ENCODE results near the gene CASZ1.

The CASZ1 gene

GRCh38 chr1:10680487-10680886 is 116.0 kb downstream of the CASZ1 start:
- H3K79me2 ChIP-seq (ENCODE audit: insufficient read depth, low read length): peaks cover 6% of the 10 kb centered on the region; the same call in 1 of the 2 replicates
- no peak overlapping the region for H3K9ac ChIP-seq (ENCODE audit: low read depth, low read length)
- no peak for TF ChIP-seq CTCF (IDR thresholded peaks at IDR 0.05; ENCODE audit: borderline replicate concordance, extremely low read depth, low read length, poor library complexity, severe bottlenecking)
- TF ChIP-seq EZH2 (IDR thresholded peaks at IDR 0.05; ENCODE audit: borderline replicate concordance, low read depth, low read length, severe bottlenecking): no peak
- ATAC-seq (ENCODE audit: insufficient read depth, low read depth) (no peak), DNase-seq (no peak)
- H3K27ac ChIP-seq (ENCODE audit: low read length): no peak overlapping the region
- no peak overlapping the region for H3K4me2 ChIP-seq (ENCODE audit: insufficient read depth, low read length)
- H4K20me1 ChIP-seq (ENCODE audit: insufficient read depth, low read length): peaks cover 74% of the 10 kb centered on the region
- no peak overlapping the region for H3K4me3 ChIP-seq (ENCODE audit: low read depth in 1 of 2, low read length in 2 of 2)
- no peaks in the 10 kb centered on the region for H3K36me3 ChIP-seq (ENCODE audit: insufficient read depth, low read length)
- H2AFZ ChIP-seq (ENCODE audit: low read depth, low read length): no peak overlapping the region
- H3K27me3 ChIP-seq (ENCODE audit: insufficient read depth, low read length, poor library complexity): no peaks in the 10 kb centered on the region
- H3K4me1 ChIP-seq (ENCODE audit: insufficient read depth, low read length): peaks cover 4% of the 10 kb centered on the region; the same call in 1 of the 2 replicates
- no peaks in the 10 kb centered on the region for H3K9me3 ChIP-seq (ENCODE audit: insufficient read depth, low read length, severe bottlenecking)

GRCh38 chr1:10679496-10680220 is 116.8 kb downstream of the CASZ1 start:
- Histone ChIP-seq H4K20me1 (ENCODE audit: insufficient read depth, low read length) (peaks cover 74% of the 10 kb centered on the region), H3K4me2 (ENCODE audit: insufficient read depth, low read length) (no peak overlapping the region), H2AFZ (ENCODE audit: low read depth, low read length) (no peak overlapping the region), H3K9ac (ENCODE audit: low read depth, low read length) (no peak overlapping the region), H3K36me3 (ENCODE audit: insufficient read depth, low read length) (no peaks in the 10 kb centered on the region), H3K79me2 (ENCODE audit: insufficient read depth, low read length) (peaks cover 7% of the 10 kb centered on the region; the same call in 1 of the 2 replicates), H3K4me1 (ENCODE audit: insufficient read depth, low read length) (peaks cover 4% of the 10 kb centered on the region; the same call in 1 of the 2 replicates), H3K4me3 (ENCODE audit: low read depth in 1 of 2, low read length in 2 of 2) (no peak overlapping the region), H3K27me3 (ENCODE audit: insufficient read depth, low read length, poor library complexity) (no peaks in the 10 kb centered on the region), H3K9me3 (ENCODE audit: insufficient read depth, low read length, severe bottlenecking) (no peaks in the 10 kb centered on the region), H3K27ac (ENCODE audit: low read length) (peak overlapping the region; percentile 44; the same call in 1 of the 2 replicates)
- peak; percentile 68 for DNase-seq
- TF ChIP-seq EZH2 (IDR thresholded peaks at IDR 0.05; ENCODE audit: borderline replicate concordance, low read depth, low read length, severe bottlenecking): no peak
- no peak for TF ChIP-seq CTCF (IDR thresholded peaks at IDR 0.05; ENCODE audit: borderline replicate concordance, extremely low read depth, low read length, poor library complexity, severe bottlenecking)
- ATAC-seq (ENCODE audit: insufficient read depth, low read depth): peak; percentile 88

- Histone ChIP-seq H3K36me3 (ENCODE audit: insufficient read depth, low read length) (no peaks in the 10 kb centered on the region), H3K4me3 (ENCODE audit: low read depth in 1 of 2, low read length in 2 of 2) (no peak overlapping the region), H3K4me1 (ENCODE audit: insufficient read depth, low read length) (peaks cover 4% of the 10 kb centered on the region; the same call in 1 of the 2 replicates), H3K79me2 (ENCODE audit: insufficient read depth, low read length) (peaks cover 7% of the 10 kb centered on the region; the same call in 1 of the 2 replicates), H3K27me3 (ENCODE audit: insufficient read depth, low read length, poor library complexity) (no peaks in the 10 kb centered on the region), H3K4me2 (ENCODE audit: insufficient read depth, low read length) (no peak overlapping the region), H3K9ac (ENCODE audit: low read depth, low read length) (no peak overlapping the region), H2AFZ (ENCODE audit: low read depth, low read length) (no peak overlapping the region), H3K9me3 (ENCODE audit: insufficient read depth, low read length, severe bottlenecking) (no peaks in the 10 kb centered on the region), H3K27ac (ENCODE audit: low read length) (no peak overlapping the region), H4K20me1 (ENCODE audit: insufficient read depth, low read length) (peaks cover 79% of the 10 kb centered on the region)
- TF ChIP-seq CTCF (IDR thresholded peaks at IDR 0.05; ENCODE audit: borderline replicate concordance, extremely low read depth, low read length, poor library complexity, severe bottlenecking): no peak
- TF ChIP-seq EZH2 (IDR thresholded peaks at IDR 0.05; ENCODE audit: borderline replicate concordance, low read depth, low read length, severe bottlenecking): no peak
- ATAC-seq (ENCODE audit: insufficient read depth, low read depth) (no peak), DNase-seq (no peak)
These were observed 117.6 kb downstream of the CASZ1 start for GRCh38 chr1:10678852-10679251.

Measured in DND-41 (cell line).